Myocyte (in vitro differentiated cells): Measurements from ENCODE around the gene MMUT. TPM values are rescaled to one million over a fixed set of nuclear protein-coding genes. Genes with fewer than 3 reads are reported as not detected.
"Not testable (repeated sequence)": the region's sequence is repeated elsewhere in the genome, so short reads cannot be mapped to it uniquely, and the experiment has no call there.

ENCODE experiments used
- DNase-seq: peaks from one replicate; pipeline ENCODE4 v3.0.0-alpha.2; 2012; ENCODE audit warnings: low read depth
- total RNA-seq: library from RNA; depleted of rRNA; stranded (reverse); fragments of >200 nt; gene quantifications from 2 replicates; pipeline ENCODE4 v1.2.3, GENCODE V29; 2014

MMUT gene
- total RNA-seq, 1 donor from 2014 or later = 16.3 TPM

- no peak for DNase-seq
These were observed 39.2 kb downstream of the MMUT start for GRCh38 chr6:49423817-49424216.

- DNase-seq = no peak
These were observed 46.9 kb downstream of the MMUT start for GRCh38 chr6:49416195-49416594.

- DNase-seq = no peak
These were observed 47.7 kb downstream of the MMUT start for GRCh38 chr6:49415358-49415757.

- no peak for DNase-seq
These were observed 52.5 kb downstream of the MMUT start for GRCh38 chr6:49410564-49410963.

GRCh38 chr6:49409951-49410542 is 53.0 kb downstream of the MMUT start:
- DNase-seq = peak; percentile 85

- no peak for DNase-seq
These were observed 56.6 kb downstream of the MMUT start for GRCh38 chr6:49406250-49406970.

GRCh38 chr6:49401063-49401462 is 62.0 kb downstream of the MMUT start:
- DNase-seq = no peak

- not testable (repeated sequence) for DNase-seq
These were observed 76.2 kb downstream of the MMUT start for GRCh38 chr6:49386667-49387508.

- DNase-seq = peak; percentile 12
These were observed 78.1 kb downstream of the MMUT start for GRCh38 chr6:49384904-49385303.

Other genes starting within 250 kb of the MMUT start
- 5.3 and 5.5 TPM in 2 replicates for gene CENPQ, start 117 bp upstream of the MMUT start, total RNA-seq
- gene GLYATL3, start 36.7 kb upstream of the MMUT start, total RNA-seq = not detected in 2 replicates
- 0.08 TPM in 1 of 2 replicates, not detected in the other for gene C6orf141, start 87.4 kb upstream of the MMUT start, total RNA-seq
- gene RHAG, start 173.6 kb upstream of the MMUT start, total RNA-seq = not detected in 2 replicates